Measurements from ENCODE around the gene SOX5. TPM values are rescaled to one million over a fixed set of nuclear protein-coding genes. Genes with fewer than 3 reads are reported as not detected.

The SOX5 gene
- total RNA-seq, 1 experiment from 2014 or later = 0.52 TPM

DNA sequence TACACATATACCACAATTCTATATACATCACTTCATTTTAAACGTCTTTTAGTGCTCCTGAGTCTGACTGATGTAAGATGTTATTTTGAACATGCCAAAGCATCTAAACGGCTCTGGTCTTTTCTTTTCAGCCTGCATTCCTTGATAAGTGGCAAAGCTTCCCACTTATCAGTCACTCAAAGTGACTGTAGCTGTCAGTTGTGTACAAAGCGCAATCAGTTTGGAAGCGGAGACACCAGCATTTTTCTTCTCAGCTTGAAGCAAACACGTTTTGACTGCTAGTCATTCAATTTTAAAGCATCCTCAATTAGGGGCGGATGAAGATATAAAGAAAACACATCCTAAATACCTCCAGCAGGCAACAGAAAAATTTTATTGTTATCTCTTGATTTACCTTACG lies 226.8 kb downstream of the SOX5 start:
- Histone ChIP-seq H3K79me2 (ENCODE audit: insufficient read depth, low read length) (no peaks in the 10 kb centered on the region), H3K4me3 (replicated peaks in 1 of 2; ENCODE audit: low read depth in 1 of 2, low read length in 2 of 2) (no peak overlapping the region), H3K27ac (ENCODE audit: low read depth, low read length) (no peak overlapping the region), H3K9me2 (ENCODE audit: insufficient read depth) (no peaks in the 10 kb centered on the region), H3K27me3 (ENCODE audit: insufficient read depth, low read length) (no peaks in the 10 kb centered on the region), H3K36me3 (ENCODE audit: control insufficient read depth in 1 of 2, insufficient read depth in 2 of 2, low read length in 2 of 2) (no peaks in the 10 kb centered on the region; a peak in 1 of 4 replicates), H3K9ac (ENCODE audit: low read length) (no peak overlapping the region), H3K4me1 (ENCODE audit: control insufficient read depth in 1 of 2, insufficient read depth in 2 of 2, low read length in 2 of 2) (no peaks in the 10 kb centered on the region), H4K20me1 (ENCODE audit: insufficient read depth) (no peaks in the 10 kb centered on the region), H2AFZ (ENCODE audit: low read depth, low read length, poor library complexity, severe bottlenecking) (no peak overlapping the region), H3K4me2 (ENCODE audit: low read length) (no peak overlapping the region), H3K9me3 (ENCODE audit: control insufficient read depth in 1 of 2, insufficient read depth in 1 of 2, low read depth in 1 of 2, low read length in 2 of 2) (peaks cover 9 to 19% of the 10 kb centered on the region in 2 experiments; a peak in 2 of 4 replicates)
- CTCF ChIA-PET = no interaction called here
- RAD21 ChIA-PET (ENCODE audit: low non-redundant PET in 1 of 2, low total read pairs in 2 of 2, uncharacterized antibody in 2 of 2, unreplicated experiment in 2 of 2) = no interaction called here
- intact Hi-C loops (cut with micrococcal nuclease) = no loop called here
- ATAC-seq = no peak
- TF ChIP-seq CEBPB (IDR thresholded peaks at IDR 0.05; ENCODE audit: low read depth) = no peak
- POLR2A ChIA-PET = no interaction called here
- DNase-seq (ENCODE audit: low read depth, low spot score) = no peak
- no TSS peak for BruUV-seq (replicated peaks)

DNA sequence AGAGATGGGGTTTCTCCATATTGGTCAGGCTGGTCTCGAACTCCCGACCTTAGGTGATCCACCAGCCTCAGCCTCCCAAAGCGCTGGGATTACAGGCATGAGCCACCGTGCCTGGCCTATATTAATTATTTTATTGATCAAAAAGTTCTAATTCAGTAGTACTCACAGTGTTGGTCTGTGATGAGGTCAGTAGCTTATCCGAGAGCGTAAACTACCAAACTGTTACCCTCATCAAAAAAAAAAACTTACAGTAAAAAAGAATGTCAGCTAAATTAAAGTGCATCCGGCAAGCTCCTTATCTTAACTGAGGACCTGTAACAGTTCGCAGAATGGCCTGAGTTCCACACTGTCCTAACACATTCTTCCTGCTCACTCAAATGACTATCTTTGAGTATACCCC lies 228.2 kb downstream of the SOX5 start:
- H3K79me2 ChIP-seq (ENCODE audit: insufficient read depth, low read length) = no peaks in the 10 kb centered on the region
- H4K20me1 ChIP-seq (ENCODE audit: insufficient read depth) = no peaks in the 10 kb centered on the region
- H3K27ac ChIP-seq (ENCODE audit: low read depth, low read length) = no peak overlapping the region
- H3K9me2 ChIP-seq (ENCODE audit: insufficient read depth) = no peaks in the 10 kb centered on the region
- no peak overlapping the region for H3K9ac ChIP-seq (ENCODE audit: low read length)
- no peaks in the 10 kb centered on the region for H3K4me1 ChIP-seq (ENCODE audit: control insufficient read depth in 1 of 2, insufficient read depth in 2 of 2, low read length in 2 of 2)
- POLR2A ChIA-PET = no interaction called here
- no peak overlapping the region for H3K4me2 ChIP-seq (ENCODE audit: low read length)
- no peak overlapping the region for H3K4me3 ChIP-seq (replicated peaks in 1 of 2; ENCODE audit: low read depth in 1 of 2, low read length in 2 of 2)
- peaks cover 7 to 17% of the 10 kb centered on the region in 2 experiments; a peak in 2 of 4 replicates for H3K9me3 ChIP-seq (ENCODE audit: control insufficient read depth in 1 of 2, insufficient read depth in 1 of 2, low read depth in 1 of 2, low read length in 2 of 2)
- no TSS peak for BruUV-seq (replicated peaks)
- H3K36me3 ChIP-seq (ENCODE audit: control insufficient read depth in 1 of 2, insufficient read depth in 2 of 2, low read length in 2 of 2) = no peaks in the 10 kb centered on the region; a peak in 1 of 4 replicates
- intact Hi-C loops (cut with micrococcal nuclease) = no loop called here
- CTCF ChIA-PET = no interaction called here
- no peaks in the 10 kb centered on the region for H3K27me3 ChIP-seq (ENCODE audit: insufficient read depth, low read length)
- no peak overlapping the region for H2AFZ ChIP-seq (ENCODE audit: low read depth, low read length, poor library complexity, severe bottlenecking)
- no peak for ATAC-seq
- RAD21 ChIA-PET (ENCODE audit: low non-redundant PET in 1 of 2, low total read pairs in 2 of 2, uncharacterized antibody in 2 of 2, unreplicated experiment in 2 of 2) = no interaction called here
- TF ChIP-seq POLR2AphosphoS5 (IDR thresholded peaks at IDR 0.05; ENCODE audit: low read depth, low read length) (no peak), CEBPB (IDR thresholded peaks at IDR 0.05; ENCODE audit: low read depth) (no peak), EGR1 (IDR thresholded peaks at IDR 0.05; ENCODE audit: low read depth) (no peak), EZH2phosphoT487 (IDR thresholded peaks at IDR 0.05; ENCODE audit: borderline replicate concordance) (no peak), FOSL1 (IDR thresholded peaks at IDR 0.05; ENCODE audit: low read depth) (no peak), RAD21 (IDR thresholded peaks at IDR 0.05; ENCODE audit: low read depth) (no peak), SRF (IDR thresholded peaks at IDR 0.05; ENCODE audit: low read depth) (no peak), SIN3A (IDR thresholded peaks at IDR 0.05; ENCODE audit: low read depth) (no peak), EZH2 (IDR thresholded peaks at IDR 0.05) (no peak)
- TF ChIP-seq, protein P1, sequence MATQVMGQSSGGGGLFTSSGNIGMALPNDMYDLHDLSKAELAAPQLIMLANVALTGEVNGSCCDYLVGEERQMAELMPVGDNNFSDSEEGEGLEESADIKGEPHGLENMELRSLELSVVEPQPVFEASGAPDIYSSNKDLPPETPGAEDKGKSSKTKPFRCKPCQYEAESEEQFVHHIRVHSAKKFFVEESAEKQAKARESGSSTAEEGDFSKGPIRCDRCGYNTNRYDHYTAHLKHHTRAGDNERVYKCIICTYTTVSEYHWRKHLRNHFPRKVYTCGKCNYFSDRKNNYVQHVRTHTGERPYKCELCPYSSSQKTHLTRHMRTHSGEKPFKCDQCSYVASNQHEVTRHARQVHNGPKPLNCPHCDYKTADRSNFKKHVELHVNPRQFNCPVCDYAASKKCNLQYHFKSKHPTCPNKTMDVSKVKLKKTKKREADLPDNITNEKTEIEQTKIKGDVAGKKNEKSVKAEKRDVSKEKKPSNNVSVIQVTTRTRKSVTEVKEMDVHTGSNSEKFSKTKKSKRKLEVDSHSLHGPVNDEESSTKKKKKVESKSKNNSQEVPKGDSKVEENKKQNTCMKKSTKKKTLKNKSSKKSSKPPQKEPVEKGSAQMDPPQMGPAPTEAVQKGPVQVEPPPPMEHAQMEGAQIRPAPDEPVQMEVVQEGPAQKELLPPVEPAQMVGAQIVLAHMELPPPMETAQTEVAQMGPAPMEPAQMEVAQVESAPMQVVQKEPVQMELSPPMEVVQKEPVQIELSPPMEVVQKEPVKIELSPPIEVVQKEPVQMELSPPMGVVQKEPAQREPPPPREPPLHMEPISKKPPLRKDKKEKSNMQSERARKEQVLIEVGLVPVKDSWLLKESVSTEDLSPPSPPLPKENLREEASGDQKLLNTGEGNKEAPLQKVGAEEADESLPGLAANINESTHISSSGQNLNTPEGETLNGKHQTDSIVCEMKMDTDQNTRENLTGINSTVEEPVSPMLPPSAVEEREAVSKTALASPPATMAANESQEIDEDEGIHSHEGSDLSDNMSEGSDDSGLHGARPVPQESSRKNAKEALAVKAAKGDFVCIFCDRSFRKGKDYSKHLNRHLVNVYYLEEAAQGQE (IDR thresholded peaks at IDR 0.05; ENCODE audit: low read depth) = no peak
- TF ChIP-seq, protein P2, sequence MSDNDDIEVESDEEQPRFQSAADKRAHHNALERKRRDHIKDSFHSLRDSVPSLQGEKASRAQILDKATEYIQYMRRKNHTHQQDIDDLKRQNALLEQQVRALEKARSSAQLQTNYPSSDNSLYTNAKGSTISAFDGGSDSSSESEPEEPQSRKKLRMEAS (IDR thresholded peaks at IDR 0.05) = no peak
- TF ChIP-seq, protein P3, sequence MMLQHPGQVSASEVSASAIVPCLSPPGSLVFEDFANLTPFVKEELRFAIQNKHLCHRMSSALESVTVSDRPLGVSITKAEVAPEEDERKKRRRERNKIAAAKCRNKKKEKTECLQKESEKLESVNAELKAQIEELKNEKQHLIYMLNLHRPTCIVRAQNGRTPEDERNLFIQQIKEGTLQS (IDR thresholded peaks at IDR 0.05) = no peak
- no peak for DNase-seq (ENCODE audit: low read depth, low spot score)
